OCI-LY1 (cell line): Measurements from ENCODE around the gene KCNH6.

ENCODE experiments used
- EZH2 ChIP-seq: fragments of 200-600 bp; sonication (generic), shearing (Covaris generic); IDR thresholded peaks from 2 replicates; pipeline ENCODE4 v1.8.0; 2017; ENCODE audit warnings: borderline replicate concordance, mixed run types, mild to moderate bottlenecking, antibody characterized with exemption, low read length, moderate library complexity, mixed read lengths
- TF ChIP-seq, protein P1 (sequence below): fragments of 200-600 bp; sonication (generic), shearing (Covaris generic); IDR thresholded peaks from 2 replicates; pipeline ENCODE4 v1.5.1; 2017; ENCODE audit warnings: mild to moderate bottlenecking, antibody characterized with exemption, low read length, moderate library complexity, mixed read lengths

DNA sequence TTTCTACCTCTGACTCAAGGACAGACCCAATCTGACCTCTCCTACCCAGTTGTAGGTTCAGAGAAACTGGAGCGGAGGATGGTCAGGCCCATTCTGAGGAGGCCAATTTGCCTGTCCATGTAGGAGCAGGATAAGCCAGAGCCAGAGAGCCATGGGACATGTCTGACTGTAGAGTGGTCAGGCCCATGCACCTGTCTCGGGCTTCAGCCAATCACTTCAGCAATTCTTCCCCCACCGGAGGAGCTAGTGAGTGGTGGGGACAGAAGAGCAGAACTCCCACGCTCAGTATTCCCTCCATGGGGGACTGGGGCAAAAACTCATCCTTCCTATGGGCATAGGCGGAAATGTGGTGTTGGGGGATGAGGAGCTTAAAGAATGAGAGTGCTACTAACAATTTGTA is 41.4 kb downstream of the KCNH6 start:
- TF ChIP-seq, protein P1, sequence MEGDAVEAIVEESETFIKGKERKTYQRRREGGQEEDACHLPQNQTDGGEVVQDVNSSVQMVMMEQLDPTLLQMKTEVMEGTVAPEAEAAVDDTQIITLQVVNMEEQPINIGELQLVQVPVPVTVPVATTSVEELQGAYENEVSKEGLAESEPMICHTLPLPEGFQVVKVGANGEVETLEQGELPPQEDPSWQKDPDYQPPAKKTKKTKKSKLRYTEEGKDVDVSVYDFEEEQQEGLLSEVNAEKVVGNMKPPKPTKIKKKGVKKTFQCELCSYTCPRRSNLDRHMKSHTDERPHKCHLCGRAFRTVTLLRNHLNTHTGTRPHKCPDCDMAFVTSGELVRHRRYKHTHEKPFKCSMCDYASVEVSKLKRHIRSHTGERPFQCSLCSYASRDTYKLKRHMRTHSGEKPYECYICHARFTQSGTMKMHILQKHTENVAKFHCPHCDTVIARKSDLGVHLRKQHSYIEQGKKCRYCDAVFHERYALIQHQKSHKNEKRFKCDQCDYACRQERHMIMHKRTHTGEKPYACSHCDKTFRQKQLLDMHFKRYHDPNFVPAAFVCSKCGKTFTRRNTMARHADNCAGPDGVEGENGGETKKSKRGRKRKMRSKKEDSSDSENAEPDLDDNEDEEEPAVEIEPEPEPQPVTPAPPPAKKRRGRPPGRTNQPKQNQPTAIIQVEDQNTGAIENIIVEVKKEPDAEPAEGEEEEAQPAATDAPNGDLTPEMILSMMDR = no peak
- TF ChIP-seq EZH2 = no peak
